SKM-1 treated with dmso at 0.1 percent for 144 hours (cell line): ENCODE data around the gene COL27A1.

ENCODE experiments used
- DNase-seq: peaks from one replicate; lab custom pipeline; 2025; ENCODE audit not compliant: unreplicated experiment; lab: John Stamatoyannopoulos, UW

COL27A1 gene

DNA sequence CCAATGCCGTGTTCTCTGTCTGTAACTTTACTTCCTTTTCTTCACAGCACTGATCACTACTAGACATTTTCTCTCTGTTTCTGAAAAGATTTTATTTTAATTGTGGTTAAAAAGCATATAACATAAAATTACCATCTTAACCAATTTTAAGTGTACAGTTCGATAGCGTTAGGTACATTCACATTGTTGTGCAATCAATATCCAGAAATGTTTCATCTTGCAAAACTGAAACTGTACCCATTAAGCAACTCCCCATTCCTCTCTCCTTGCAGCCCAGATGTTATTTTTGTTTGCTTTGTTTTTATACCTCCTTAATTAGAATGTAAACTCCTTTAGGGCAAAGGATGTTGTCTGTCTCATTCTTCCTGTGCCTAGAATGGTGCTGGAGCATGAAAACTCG lies 47.5 kb downstream of the COL27A1 start:
- no peak for DNase-seq

DNA sequence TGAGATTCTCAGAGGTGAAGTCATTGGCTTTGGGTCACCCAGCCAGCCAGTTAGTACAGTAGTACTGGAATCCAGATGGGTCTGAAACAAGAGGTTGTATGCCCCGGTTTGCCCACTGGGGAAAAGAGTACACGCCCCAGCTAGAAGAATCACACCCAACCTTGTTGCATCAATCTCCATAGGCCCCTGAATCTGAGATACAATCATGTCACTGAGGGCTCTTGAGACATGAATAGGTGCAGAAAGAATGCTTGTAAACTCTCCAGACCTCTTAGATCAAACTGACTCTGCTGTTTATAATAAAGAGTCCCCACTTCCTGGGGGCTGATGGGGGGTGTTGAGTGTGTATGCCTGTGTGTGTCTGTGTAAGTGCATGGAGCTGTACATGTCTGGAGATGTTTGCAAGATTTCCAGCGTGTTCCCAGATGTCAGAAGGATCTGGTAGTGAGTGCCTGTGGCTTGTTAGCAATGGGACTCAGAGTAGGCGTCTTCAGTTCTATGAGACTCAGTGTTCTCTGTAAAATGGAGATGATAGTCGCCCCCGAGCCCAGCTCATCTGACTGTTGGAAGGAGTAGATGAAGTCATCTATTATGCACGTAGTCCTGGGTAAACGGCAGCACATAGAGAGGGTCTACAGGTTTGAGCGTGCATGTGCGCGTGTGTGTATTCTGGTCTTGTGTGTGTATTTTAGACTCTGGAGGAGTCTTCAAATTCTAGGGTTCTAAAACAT lies 48.2 kb downstream of the COL27A1 start:
- DNase-seq, result no peak

DNA sequence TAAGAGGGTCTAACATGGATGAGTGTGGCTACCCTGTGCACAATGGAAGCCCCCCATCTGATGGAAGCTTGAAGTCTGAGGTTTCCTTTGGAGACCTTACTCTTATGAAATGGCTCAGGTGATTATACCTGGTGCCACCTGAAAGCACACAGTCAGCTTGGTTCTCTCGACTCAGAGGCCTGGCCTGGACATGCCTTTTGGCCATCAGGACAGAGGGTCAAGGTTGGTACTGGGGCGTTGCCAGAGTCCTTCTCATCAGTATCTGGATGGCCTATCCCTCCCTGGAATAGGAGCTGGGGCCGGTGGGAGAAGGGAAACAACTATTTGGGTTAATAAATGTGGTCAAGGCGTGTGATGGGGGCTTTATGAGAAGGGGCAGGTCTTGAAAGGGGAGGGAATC lies 48.9 kb downstream of the COL27A1 start:
- DNase-seq, result no peak

DNA sequence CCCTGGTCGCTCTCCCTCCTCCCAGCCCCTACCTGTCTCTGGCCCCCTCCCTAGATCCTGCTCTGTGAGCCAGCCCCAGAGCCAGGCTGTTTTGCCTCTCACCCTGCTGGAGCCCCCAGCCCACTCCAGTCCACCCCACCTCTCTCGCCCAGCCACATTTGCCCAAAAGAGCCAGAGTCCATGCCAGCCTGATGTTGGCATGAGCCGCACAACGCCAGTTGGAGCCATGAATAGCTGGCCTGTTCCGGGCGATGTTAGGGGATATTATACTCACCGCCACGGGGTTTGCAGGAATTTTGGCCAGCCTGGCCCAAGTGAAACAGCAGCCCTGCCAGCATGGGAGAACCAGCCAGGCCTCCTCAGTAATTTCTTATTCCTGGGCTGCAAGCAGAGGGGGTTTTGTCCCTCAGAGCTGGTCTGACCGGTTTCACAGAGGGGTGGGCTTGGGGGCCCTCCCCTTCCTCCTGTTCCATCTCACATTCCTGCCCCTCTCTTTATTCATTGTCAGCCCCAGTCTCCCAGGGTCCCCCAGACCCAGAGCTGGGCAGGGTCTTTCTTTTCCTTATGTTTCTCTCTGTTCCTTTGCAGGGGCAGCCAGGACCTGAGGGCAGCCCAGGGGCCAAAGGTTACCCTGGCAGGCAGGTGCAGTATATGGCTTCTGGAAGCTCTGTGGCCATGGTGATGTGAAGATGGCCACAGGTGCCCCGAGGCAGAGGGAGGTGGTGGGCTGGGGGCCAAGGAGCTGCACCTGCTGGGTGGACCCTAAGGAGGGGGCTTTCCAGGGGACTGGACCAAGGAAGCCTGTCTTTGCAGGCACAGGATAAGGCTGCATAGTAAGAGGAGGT lies 50.1 kb downstream of the COL27A1 start:
- no peak for DNase-seq

DNA sequence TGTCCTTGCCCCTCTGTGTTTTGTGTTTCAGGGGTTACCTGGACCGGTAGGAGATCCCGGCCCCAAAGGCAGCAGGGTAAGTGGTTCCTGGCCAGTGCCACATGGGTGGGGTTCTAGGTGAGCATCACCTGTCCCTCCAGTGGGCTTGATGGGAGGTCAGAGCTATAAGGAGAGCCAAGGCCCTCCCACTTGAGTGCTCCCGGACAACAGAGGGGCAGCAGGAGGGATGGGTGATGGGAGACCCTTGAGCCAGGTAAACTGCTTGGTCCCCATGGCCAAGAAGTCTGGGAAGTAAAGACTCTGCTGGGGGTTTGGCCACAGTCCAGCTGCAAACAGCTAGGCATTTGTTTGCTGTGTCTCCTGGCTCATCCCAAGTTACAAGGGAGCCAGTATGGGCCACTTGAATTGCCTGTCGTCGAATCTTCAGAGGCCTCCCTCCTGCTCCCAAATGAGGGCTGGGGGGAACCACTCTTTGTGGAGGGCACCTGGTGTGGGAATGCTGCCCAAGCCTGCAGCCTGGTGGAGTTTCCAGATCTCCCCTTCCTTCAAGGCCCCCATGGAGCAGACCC lies 51.0 kb downstream of the COL27A1 start:
- DNase-seq, result no peak

DNA sequence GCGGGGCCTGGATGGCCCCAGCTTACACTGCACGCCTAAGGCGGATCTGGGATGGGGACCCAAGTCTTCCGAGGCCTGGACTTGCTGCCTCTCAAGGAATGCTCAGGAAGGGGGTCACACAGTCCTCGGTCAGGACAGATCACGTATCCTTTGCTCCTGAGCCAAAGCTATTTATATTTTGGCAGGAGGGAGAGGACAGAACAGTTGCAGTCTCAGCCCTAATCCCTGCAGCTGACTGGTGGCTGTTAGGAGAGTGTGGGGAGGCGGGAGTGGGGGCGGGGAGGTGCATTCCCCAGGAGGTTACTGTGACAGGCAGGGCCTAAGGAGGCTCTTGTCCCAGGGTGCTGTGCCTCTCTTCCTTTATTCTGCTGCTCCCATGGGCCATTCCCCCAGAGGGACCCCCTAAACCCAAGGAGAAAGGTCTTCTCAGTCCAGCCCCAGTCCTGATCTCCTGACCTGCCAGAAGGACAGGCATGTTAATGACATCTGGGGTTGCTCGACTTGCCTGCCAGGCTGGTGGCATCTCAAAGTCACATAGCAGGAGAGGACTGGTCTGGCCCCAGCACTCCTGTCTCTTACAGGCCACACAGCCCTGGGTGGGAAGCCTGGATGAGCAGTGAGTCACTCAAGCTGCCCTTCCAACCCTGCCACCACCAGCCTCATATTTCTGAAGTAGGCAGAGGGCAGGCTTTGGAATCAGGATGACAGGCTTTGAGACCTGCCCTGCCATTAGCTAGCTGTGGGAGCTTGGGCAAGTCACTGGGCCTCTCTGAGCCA lies 51.9 kb downstream of the COL27A1 start:
- no peak for DNase-seq

DNA sequence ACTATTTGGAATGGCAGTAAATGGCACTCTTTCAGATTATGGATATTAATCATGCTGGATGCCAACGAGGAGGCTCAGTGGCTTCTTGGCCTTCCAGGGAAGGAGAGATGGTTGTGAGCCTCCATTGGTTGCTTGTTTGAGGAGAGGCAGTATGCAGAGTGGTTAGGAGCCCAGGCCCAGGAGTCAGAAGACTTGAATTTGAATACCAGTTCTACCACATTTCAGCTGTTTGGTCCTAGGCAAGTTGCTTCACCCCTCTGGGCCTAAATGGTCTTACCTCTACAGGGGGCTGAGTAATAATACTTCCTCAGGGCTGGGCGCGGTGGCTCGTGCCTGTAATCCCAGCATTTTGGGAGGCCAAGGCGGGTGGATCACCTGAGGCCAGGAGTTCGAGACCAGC lies 52.5 kb downstream of the COL27A1 start:
- DNase-seq, result no peak

DNA sequence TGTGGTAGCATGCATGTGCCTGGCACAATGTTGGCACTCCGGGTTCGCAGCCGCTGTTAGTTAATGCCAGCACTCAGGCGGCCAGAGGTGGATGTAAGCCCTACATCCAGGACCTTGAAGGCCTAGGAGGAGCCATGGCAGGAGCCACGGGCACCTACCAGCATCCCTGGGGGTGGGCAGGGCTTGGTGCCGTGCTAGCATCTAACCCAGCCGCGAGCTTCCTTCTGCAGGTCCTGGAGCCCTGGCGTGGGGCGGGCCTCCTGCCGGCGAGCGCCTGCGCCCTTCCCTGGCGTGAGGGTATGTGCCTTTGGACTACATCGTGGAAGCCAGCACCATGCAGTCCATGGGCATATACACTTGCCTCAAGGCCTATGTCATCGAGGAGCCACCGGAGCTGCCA lies 53.8 kb downstream of the COL27A1 start:
- no peak for DNase-seq

DNA sequence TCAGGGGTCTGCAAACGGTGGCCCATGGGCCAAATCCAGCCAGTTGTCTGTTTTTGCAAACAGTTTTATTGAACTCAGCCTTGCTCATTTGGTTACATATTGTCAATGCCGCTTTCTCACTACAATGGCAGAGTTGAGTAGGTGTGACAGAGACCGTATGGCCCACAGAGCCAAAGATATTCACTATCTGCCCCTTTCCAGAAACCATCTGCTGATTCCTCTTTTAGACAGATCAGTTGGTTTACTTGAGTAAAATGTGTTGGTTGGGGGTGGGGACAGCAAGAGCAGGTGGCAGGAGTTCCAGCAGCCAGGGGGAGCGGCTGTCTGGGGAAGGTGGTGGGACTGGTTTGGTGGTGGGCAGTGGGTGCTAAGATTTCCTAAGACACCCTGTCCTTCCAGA lies 54.8 kb downstream of the COL27A1 start:
- no peak for DNase-seq

DNA sequence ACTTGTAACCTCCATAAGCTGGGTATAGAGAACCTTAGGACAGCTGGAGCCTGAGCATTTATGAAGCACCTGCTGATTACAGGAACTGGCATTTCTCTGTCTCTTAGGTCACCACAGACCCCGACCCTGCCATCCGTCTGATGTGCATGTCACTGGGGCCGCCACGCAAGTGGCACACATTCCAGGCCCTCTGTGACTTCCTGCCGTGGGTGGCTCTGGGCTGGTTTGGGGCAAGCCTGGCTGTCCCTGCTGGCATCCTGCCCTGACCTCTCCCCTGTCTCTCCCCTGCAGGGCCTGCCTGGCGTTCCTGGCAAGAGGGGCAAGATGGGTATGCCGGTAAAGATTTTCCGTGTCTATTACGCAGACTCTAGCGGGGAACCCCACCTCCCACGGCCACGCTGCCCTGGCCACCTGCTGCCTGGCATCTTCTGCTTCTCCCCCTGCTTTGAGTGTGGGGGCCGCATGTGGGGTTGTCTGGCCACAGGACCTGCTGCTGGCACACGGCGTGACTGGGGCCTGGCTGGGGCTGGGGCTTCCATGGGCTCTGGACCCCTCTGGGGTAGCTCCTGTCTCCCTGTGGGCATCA lies 55.4 kb downstream of the COL27A1 start:
- no peak for DNase-seq

DNA sequence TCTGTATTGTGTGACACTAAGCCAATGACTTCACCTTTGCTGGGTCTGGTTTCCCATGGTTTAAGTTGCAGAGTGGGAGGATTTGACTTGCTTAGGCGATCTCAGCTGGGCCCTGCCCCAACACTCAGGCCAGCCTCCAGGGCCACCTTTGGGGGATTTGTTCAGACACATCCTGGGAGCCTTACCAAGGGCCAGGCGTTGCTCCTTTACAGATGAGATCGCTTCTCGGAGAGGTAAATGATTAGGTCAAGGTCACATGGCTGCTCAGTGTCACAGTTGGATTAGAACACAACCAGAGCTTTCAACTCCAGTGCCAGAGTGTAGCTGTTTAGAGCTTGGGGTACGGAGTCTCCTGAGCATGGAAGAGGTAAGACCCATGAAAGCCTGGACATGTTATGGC lies 57.5 kb downstream of the COL27A1 start:
- no peak for DNase-seq

DNA sequence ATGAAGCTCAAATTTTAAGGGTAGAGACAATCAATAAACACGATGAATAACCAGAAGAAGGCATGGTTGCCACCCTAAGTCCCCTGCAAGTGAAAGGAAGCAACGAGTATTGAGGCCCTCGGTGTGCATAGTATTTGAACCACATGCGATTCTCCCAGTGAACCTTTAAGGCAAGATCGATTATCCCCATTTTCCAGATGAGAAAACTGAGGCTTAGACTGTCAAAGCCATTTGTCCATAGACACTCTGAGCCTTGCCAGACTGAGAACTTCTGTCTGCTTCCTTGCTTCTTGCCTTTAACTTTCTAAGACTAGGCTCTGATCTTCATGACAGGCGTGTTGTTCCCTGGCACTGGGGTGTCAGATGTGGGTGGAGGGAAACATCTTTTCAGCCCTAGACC lies 58.2 kb downstream of the COL27A1 start:
- DNase-seq, result no peak

DNA sequence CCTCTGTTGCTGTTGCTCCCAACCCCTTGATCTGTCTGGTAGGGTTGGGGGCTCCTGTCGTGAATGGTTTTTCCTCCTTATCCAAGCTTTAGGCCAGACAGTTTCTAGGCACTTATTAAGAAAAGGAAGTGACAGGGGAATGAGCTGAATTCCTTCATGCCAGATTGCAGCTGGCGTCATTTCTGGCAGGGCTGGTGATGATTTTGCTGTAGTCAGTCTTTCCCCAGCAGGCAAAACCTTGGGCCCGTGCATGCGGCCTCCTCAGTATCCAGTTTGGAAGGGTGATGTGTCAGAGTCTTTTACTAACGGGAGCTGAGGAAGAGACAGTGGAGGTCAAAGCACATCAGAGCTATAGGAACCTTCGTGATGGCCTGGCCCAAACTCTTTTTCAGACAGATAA lies 58.8 kb downstream of the COL27A1 start:
- DNase-seq, result no peak

DNA sequence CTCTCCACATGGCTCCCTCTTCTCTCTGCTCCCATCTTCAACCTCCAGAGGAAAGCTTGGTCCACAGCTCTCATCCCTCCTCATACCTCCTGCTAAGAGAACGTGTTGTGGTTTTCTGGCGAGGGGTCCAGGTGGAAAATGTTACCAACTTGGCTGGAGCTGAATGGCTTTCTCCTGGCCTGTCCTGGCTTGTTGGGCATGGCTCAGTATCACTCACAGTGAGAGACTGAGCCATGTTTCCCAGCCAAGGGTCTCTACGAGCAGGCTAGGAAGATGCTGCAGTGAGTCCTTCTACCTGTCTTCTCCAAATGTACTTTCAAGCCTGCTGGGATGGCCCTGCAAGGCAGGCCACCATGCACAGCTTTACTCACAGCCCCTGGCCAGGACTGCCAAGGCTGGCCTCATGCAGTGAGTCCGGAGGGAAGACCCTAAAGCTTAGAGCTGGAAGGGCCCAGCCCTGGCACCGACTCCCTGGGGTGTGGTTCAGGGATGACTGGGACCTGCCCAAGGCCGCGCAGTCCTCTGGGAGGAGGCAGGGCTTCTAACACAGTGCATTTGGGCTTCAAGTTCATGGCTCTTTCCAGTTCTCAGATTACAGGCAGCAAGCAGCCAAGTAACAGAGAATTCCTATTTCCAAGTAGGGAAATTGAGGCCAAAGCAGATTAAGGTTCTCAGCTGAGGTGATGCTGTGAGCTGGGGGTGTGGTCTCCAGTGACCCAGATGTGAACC lies 59.5 kb downstream of the COL27A1 start:
- no peak for DNase-seq

DNA sequence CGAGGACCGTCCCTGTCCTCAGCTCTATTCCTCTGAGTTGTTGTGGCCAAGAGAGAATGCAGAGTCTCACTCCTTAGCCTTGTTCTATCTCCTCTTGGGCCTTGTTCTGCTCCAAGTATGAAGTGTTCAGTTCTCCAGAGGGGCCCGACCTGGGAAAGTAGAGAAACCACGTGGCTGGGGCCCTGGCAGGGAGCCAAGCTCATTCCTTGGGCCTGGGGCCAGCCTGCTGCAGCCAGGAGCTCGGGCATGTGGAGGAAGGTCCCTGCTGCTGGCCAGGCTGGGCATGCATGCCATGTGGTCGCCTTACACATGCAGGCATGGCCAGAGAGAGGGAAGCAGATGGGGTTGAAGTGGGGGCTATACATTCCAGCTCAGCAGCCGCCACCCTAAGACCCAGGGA lies 60.7 kb downstream of the COL27A1 start:
- DNase-seq, result no peak

DNA sequence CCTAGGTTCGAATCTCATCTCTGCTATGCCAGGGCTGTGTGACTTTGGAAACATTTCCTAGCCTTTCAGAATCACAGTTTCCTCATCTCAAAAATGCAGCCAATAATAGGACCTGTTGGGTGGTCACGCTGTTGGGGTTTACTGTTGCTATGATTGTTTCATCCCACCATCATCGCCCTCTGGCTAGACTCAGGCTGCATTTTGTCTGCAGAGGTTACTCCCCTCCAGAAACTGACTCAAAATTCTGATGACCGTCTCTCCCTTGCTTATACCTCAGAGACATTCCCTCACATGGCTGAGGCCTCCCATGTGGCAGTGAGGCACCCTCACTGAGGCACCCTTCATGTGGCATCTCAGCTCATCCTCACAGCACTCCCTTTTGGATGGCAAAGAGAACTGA lies 61.6 kb downstream of the COL27A1 start:
- no peak for DNase-seq

DNA sequence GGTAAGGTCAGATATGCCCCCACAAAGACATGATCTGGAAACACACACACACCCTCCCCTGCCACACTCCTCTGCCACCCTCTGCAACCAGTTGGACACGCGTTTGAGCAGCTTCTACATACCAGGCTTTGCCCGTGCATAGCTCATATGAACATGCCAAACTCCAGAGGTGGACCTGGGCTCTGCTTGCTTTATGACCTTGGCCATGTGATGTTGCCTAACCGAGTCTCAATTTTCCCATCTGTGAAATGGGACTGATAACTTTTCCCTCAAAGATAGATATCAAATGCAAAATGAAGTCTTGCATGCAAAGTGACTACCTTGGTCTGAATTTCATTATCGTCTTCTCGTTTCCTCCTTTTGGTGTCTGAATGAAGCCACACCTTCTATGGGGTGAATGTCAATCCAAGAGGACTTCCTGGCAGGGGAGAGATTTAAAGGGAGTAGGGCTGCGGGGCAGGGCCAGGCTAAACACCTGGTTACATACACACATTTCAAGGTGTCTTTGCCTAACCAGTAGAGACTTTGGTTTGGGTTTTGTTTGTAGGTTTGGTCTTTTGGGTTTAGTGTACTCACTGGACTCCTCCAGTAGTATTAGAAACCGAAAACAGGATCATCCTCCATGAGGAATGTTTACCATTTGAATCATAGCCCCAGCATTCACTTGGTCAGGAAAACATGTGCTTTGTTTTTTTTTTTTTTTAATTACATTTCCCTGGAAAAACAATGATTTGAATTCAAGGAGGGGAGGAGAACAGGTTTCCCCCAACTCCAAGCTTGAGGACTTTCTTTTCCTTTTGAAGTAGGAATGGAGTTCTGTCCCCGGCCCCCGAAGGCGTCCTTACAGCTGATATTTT lies 63.2 kb downstream of the COL27A1 start:
- no peak for DNase-seq

DNA sequence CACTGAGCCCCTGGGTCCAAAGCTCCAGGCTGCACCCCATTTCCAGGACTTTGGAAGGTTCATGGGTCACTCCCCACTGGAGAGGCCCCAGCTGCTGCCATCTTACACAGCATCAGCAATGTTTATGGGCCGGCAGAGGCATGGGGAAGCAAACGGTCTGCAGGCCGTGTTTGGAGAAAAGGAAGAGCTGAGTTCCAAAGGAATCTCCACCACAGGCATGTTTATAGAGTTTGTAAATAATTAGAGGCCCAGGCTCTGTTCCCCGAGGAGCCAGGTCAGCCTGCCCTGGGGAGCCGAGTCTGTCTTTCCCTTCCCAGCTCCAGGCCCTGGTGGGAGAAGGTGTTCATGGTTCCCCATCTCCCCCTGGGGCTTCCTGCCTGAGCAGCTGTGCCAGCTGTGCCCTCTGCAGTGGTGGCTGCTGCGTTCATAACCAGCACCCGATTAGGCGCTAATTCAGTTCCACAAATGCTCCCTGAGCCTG lies 64.8 kb downstream of the COL27A1 start:
- DNase-seq, result no peak

DNA sequence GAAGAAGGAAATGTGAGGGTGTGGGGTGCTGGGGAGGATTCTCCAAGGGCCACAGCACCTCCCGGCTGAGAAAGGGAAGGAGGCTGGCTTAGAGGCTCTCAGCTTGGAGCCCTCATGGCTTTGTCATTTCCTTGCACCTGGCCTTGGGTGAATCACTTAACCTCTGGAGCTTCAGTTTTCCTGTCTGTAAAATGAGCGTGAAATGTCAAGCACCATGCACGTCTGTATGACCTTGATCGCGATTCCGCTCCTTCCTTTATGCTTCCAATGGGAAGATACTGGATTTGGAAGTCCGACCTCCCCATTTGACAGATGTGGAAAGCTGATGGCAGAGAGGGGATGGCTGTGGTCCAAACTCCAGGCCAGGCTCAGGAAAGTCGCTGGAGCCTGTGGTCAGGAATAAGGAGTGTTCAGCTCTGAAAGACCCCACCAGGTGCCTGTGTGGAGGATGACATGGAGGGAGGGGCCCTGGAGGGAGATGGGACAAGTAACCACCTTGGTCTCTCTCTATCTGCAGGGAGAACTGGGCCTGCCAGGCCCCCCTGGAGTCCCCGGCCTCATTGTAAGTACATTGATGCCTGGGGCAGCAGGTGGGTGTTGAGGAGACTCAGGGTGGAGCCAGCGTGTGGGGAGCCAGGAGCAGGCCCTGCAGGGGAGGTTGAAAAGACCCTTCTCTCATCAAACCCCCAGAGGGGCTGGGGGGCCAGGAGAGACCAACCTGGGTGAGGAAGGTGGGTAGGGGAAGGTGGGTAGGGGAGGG lies 66.5 kb downstream of the COL27A1 start:
- DNase-seq, result no peak
